NCI-H748 (cell line): Measurements from ENCODE around the gene WIF1.

Source experiments
- DNase-seq: peaks from one replicate; lab custom pipeline; 2025; ENCODE audit not compliant: unreplicated experiment; lab: John Stamatoyannopoulos, UW

The WIF1 gene

GRCh38 chr12:65122703-65123102 is 1.6 kb upstream of the WIF1 start:
- peak; percentile 68 for DNase-seq

GRCh38 chr12:65121956-65122469 is 908 bp upstream of the WIF1 start:
- DNase-seq: no peak

GRCh38 chr12:65119063-65119462 is 2.0 kb downstream of the WIF1 start:
- DNase-seq: no peak

GRCh38 chr12:65113621-65114035 is 7.5 kb downstream of the WIF1 start:
- no peak for DNase-seq

GRCh38 chr12:65106948-65107347 is 14.2 kb downstream of the WIF1 start:
- peak; percentile 14 for DNase-seq

- DNase-seq: peak; percentile 29
Observed at GRCh38 chr12:65100140-65100539, 21.0 kb downstream of the WIF1 start.

GRCh38 chr12:65099182-65099581 is 21.9 kb downstream of the WIF1 start:
- no peak for DNase-seq

GRCh38 chr12:65098364-65098763 is 22.7 kb downstream of the WIF1 start:
- DNase-seq: no peak

GRCh38 chr12:65094722-65095121 is 26.4 kb downstream of the WIF1 start:
- no peak for DNase-seq

GRCh38 chr12:65093606-65094005 is 27.5 kb downstream of the WIF1 start:
- no peak for DNase-seq

GRCh38 chr12:65090461-65090860 is 30.6 kb downstream of the WIF1 start:
- no peak for DNase-seq

- DNase-seq: no peak
Observed at GRCh38 chr12:65086236-65086635, 34.9 kb downstream of the WIF1 start.

- no peak for DNase-seq
Observed at GRCh38 chr12:65084579-65084978, 36.5 kb downstream of the WIF1 start.

GRCh38 chr12:65083581-65083980 is 37.5 kb downstream of the WIF1 start:
- DNase-seq: no peak

- peak; percentile 86 for DNase-seq
Observed at GRCh38 chr12:65082406-65082805, 38.7 kb downstream of the WIF1 start.

- DNase-seq: no peak
Observed at GRCh38 chr12:65081496-65081895, 39.6 kb downstream of the WIF1 start.

GRCh38 chr12:65074932-65075331 is 46.2 kb downstream of the WIF1 start:
- DNase-seq: peak; percentile 11

GRCh38 chr12:65069336-65069735 is 51.8 kb downstream of the WIF1 start:
- DNase-seq: no peak

- DNase-seq: peak; percentile 10
Observed at GRCh38 chr12:65067383-65067782, 53.7 kb downstream of the WIF1 start.

- DNase-seq: peak; percentile 63
Observed at GRCh38 chr12:65055859-65056258, 65.2 kb downstream of the WIF1 start.

GRCh38 chr12:65051218-65051617 is 69.9 kb downstream of the WIF1 start:
- no peak for DNase-seq

GRCh38 chr12:65045269-65045668 is 75.8 kb downstream of the WIF1 start:
- DNase-seq: no peak

GRCh38 chr12:65039301-65039700 is 81.8 kb downstream of the WIF1 start:
- no peak for DNase-seq

GRCh38 chr12:65025136-65025535 is 96.0 kb downstream of the WIF1 start:
- DNase-seq: peak; percentile 86
